Naive thymus-derived CD4-positive, alpha-beta T cell (primary cell): ENCODE measurements around the gene PRODH2. TPM values are rescaled to one million over a fixed set of nuclear protein-coding genes. Genes with fewer than 3 reads are reported as not detected.

Experiments used
- ATAC-seq: fragments of 150-1000 bp; cut with Tn5 transposase; 2 replicates; pipeline ENCODE4 v1.10.0; 2021; ENCODE audit warnings: mild to moderate bottlenecking, moderate library complexity
- CTCF ChIA-PET: fragments of 350-600 bp; sonication (Branson Sonifier 250); formaldehyde crosslinking; loops from one replicate; lab custom pipeline; 2021; ENCODE audit warnings: antibody characterized with exemption; lab: Charles Lee
- POLR2A ChIA-PET: fragments of 350-600 bp; sonication (Branson Sonifier 250); formaldehyde crosslinking; loops from one replicate; lab custom pipeline; 2021; ENCODE audit warnings: antibody characterized with exemption, inconsistent platforms; lab: Charles Lee
- DNase-seq, 9 donors: peaks; one replicate each; pipeline versions ENCODE4 v3.0.0 to v3.0.0-alpha.2; 2020 to 2022; ENCODE audit warnings: mixed read lengths in 1 of 9
- H3K27ac ChIP-seq: one replicate; pipeline ENCODE4 v1.7.0; 2013; ENCODE audit warnings: mild to moderate bottlenecking, low read depth, low read length, moderate library complexity
- H3K27me3 ChIP-seq, 2 donors: one replicate each; pipeline ENCODE4 v1.7.0; 2013; ENCODE audit warnings: low read length in 2 of 2, mild to moderate bottlenecking in 2 of 2, moderate library complexity in 2 of 2; ENCODE audit not compliant: control insufficient read depth in 2 of 2, insufficient read depth in 2 of 2
- H3K36me3 ChIP-seq, 3 experiments: 1 replicate in 2 of 3; 2 replicates in 1 of 3; pipeline ENCODE4 v1.7.0; 2013; ENCODE audit warnings: low read length in 3 of 3, mild to moderate bottlenecking in 3 of 3, moderate library complexity in 1 of 3; ENCODE audit not compliant: insufficient read depth in 3 of 3, control insufficient read depth in 2 of 3
- H3K4me1 ChIP-seq, 2 donors: one replicate each; pipeline ENCODE4 v1.7.0; 2013; ENCODE audit warnings: low read length in 2 of 2, mild to moderate bottlenecking in 2 of 2, moderate library complexity in 1 of 2; ENCODE audit not compliant: control insufficient read depth in 2 of 2, insufficient read depth in 2 of 2
- H3K4me3 ChIP-seq: 2 replicates; pipeline ENCODE4 v1.7.0; 2013; ENCODE audit warnings: mild to moderate bottlenecking, low read length
- H3K9me3 ChIP-seq, 3 experiments: 1 replicate in 2 of 3; 2 replicates in 1 of 3; pipeline ENCODE4 v1.7.0; 2013; ENCODE audit warnings: low read length in 3 of 3; ENCODE audit not compliant: control insufficient read depth in 2 of 3
- H3K27ac Mint-ChIP-seq, 9 donors: one replicate each; pipeline ENCODE4 v1.8.0; 2020 to 2022; ENCODE audit warnings: mixed read lengths in 9 of 9, mild to moderate bottlenecking in 8 of 9, moderate library complexity in 5 of 9, inconsistent platforms in 2 of 9
- H3K27me3 Mint-ChIP-seq, 5 donors: one replicate each; pipeline ENCODE4 v1.8.0; 2021 to 2022; ENCODE audit warnings: mixed read lengths in 5 of 5, mild to moderate bottlenecking in 1 of 5
- H3K36me3 Mint-ChIP-seq, 5 donors: one replicate each; pipeline ENCODE4 v1.8.0; 2020 to 2022; ENCODE audit warnings: mixed read lengths in 5 of 5, mild to moderate bottlenecking in 3 of 5, inconsistent platforms in 1 of 5
- H3K4me1 Mint-ChIP-seq, 7 donors: one replicate each; pipeline ENCODE4 v1.8.0; 2020 to 2022; ENCODE audit warnings: mixed read lengths in 7 of 7, mild to moderate bottlenecking in 3 of 7, inconsistent platforms in 1 of 7
- H3K4me3 Mint-ChIP-seq, 10 donors: one replicate each; pipeline ENCODE4 v1.8.0; 2020 to 2022; ENCODE audit warnings: mild to moderate bottlenecking in 10 of 10, mixed read lengths in 10 of 10, moderate library complexity in 6 of 10, inconsistent platforms in 2 of 10
- H3K9me3 Mint-ChIP-seq, 11 donors: one replicate each; pipeline ENCODE4 v1.8.0; 2020 to 2022; ENCODE audit warnings: mixed read lengths in 11 of 11, mild to moderate bottlenecking in 4 of 11, inconsistent platforms in 1 of 11, moderate library complexity in 1 of 11
- intact Hi-C, 2 donors: fragments of 100-400 bp; cut with micrococcal nuclease; formaldehyde crosslinking; loops; one replicate each; pipeline ENCODE4 v1.15.1; 2023
- polyA plus RNA-seq, 2 donors: library from polyadenylated mRNA; unstranded; fragments of 300-500 nt; fragmentation: Illumina TruSeq; gene quantifications; one replicate each; pipeline ENCODE4 v1.2.3, GENCODE V29; 2021
- total RNA-seq, 6 experiments: library from RNA in 5 of 6; stranded (reverse) in 5 of 6; gene quantifications; 1 replicate in 5 of 6; 2 replicates in 1 of 6; pipeline ENCODE4 v1.2.3 and lab custom pipeline; 2021 to 2026

Gene PRODH2
- total and polyA plus RNA-seq, 7 experiments from 2014 or later, result not detected

- no peaks in the 10 kb centered on the region for H3K9me3 ChIP-seq
- Mint-ChIP-seq H3K4me3 (peak overlapping the region in 8 of 10 donors; percentile 44 to 100 (median 60)), H3K27ac (peak overlapping the region in 1 of 9 donors; percentile 59), H3K27me3 (peaks cover 0 to 6% (median 0%) of the 10 kb centered on the region in 5 donors), H3K9me3 (peaks cover 0 to 2% (median 0%) of the 10 kb centered on the region in 11 donors), H3K4me1 (peaks cover 14 to 46% (median 36%) of the 10 kb centered on the region in 7 donors), H3K36me3 (peaks cover 0 to 13% (median 5%) of the 10 kb centered on the region in 5 donors)
- H3K27me3 ChIP-seq, result no peaks in the 10 kb centered on the region
- H3K36me3 ChIP-seq, result peaks cover 0 to 30% (median 0%) of the 10 kb centered on the region in 3 experiments
- CTCF ChIA-PET, result interaction anchor here (1.2 kb wide), 1 partner anchor 13 kb away, joined by 3 read pairs; no protein-coding TSS in a partner anchor
- H3K4me1 ChIP-seq, result peaks cover 18 to 20% of the 10 kb centered on the region in 2 donors
- DNase-seq (no peak), ATAC-seq (no peak)
- POLR2A ChIA-PET, result interaction anchor here (0.7 to 3.2 kb wide), 2 partner anchors 8 to 10 kb away, joined by 8 to 12 read pairs; no protein-coding TSS in a partner anchor
- H3K4me3 ChIP-seq, result no peak overlapping the region
- no peak overlapping the region for H3K27ac ChIP-seq
- intact Hi-C loops, result no loop called here
Measured at GRCh38 chr19:35750167-35750566, 62.5 kb downstream of the PRODH2 start.

Other genes starting within 250 kb of the PRODH2 start
- gene ATP4A, start 249.2 kb downstream of the PRODH2 start, total RNA-seq, result not detected
- gene ATP4A, start 249.2 kb downstream of the PRODH2 start, polyA plus RNA-seq, result not detected
- gene PMIS2, start 226.7 kb downstream of the PRODH2 start, total RNA-seq, result not detected
- gene PMIS2, start 226.7 kb downstream of the PRODH2 start, polyA plus RNA-seq, result not detected
- 10 to 100 TPM; 23.6 to 40.0 (median 28.4) TPM for gene HAUS5, start 200.1 kb downstream of the PRODH2 start, total RNA-seq
- 1 to 10 TPM; 7.6 TPM for gene HAUS5, start 200.1 kb downstream of the PRODH2 start, polyA plus RNA-seq
- 10 to 100 TPM; 39.0 to 98.2 (median 51.3) TPM for gene RBM42, start 183.8 kb downstream of the PRODH2 start, total RNA-seq
- gene RBM42, start 183.8 kb downstream of the PRODH2 start, polyA plus RNA-seq, result 10 to 100 TPM; 48.7 to 49.8 TPM
- gene ETV2, start 171.1 kb downstream of the PRODH2 start, total RNA-seq, result under 1 TPM in 3 of 5 experiments, not detected in 2; 0.56 to 0.71 (median 0.70) TPM
- under 1 TPM; 0.61 to 0.89 TPM for gene ETV2, start 171.1 kb downstream of the PRODH2 start, polyA plus RNA-seq
- 100 to 1,000 TPM; 172 to 464 (median 232) TPM for gene COX6B1, start 164.5 kb downstream of the PRODH2 start, total RNA-seq
- gene COX6B1, start 164.5 kb downstream of the PRODH2 start, polyA plus RNA-seq, result 100 to 1,000 TPM; 819 to 873 TPM
- 1 to 10 TPM in 1 of 5 experiments, under 1 TPM in 1, not detected in 3; 0.41 to 1.3 TPM for gene UPK1A, start 146.3 kb downstream of the PRODH2 start, total RNA-seq
- not detected for gene UPK1A, start 146.3 kb downstream of the PRODH2 start, polyA plus RNA-seq
- gene ZBTB32, start 108.3 kb downstream of the PRODH2 start, total RNA-seq, result 10 to 100 TPM in 1 of 5 experiments, 1 to 10 TPM in 1, under 1 TPM in 2, not detected in 1; 0.35 to 41.6 (median 1.0) TPM
- not detected for gene ZBTB32, start 108.3 kb downstream of the PRODH2 start, polyA plus RNA-seq
- gene KMT2B, start 94.8 kb downstream of the PRODH2 start, total RNA-seq, result 10 to 100 TPM; 64.2 to 79.8 (median 77.3) TPM
- 1 to 10 TPM in 1 of 2 donors, under 1 TPM in 1; 0.60 to 3.2 TPM for gene KMT2B, start 94.8 kb downstream of the PRODH2 start, polyA plus RNA-seq
- 100 to 1,000 TPM in 2 of 5 experiments, 10 to 100 TPM in 3; 61.4 to 113 (median 62.8) TPM for gene IGFLR1, start 70.4 kb downstream of the PRODH2 start, total RNA-seq
- 100 to 1,000 TPM in 1 of 2 donors, 10 to 100 TPM in 1; 99.5 to 107 TPM for gene IGFLR1, start 70.4 kb downstream of the PRODH2 start, polyA plus RNA-seq
- gene U2AF1L4, start 67.4 kb downstream of the PRODH2 start, total RNA-seq, result 10 to 100 TPM; 33.7 to 86.8 (median 68.6) TPM
- gene U2AF1L4, start 67.4 kb downstream of the PRODH2 start, polyA plus RNA-seq, result 10 to 100 TPM; 75.7 to 89.7 TPM
- gene PSENEN, start 67.2 kb downstream of the PRODH2 start, total RNA-seq, result 10 to 100 TPM; 20.4 to 50.9 (median 26.3) TPM
- 10 to 100 TPM; 49.0 to 79.1 TPM for gene PSENEN, start 67.2 kb downstream of the PRODH2 start, polyA plus RNA-seq
- 10 to 100 TPM in 4 of 5 experiments, 1 to 10 TPM in 1; 7.9 to 33.1 (median 18.9) TPM for gene LIN37, start 64.3 kb downstream of the PRODH2 start, total RNA-seq
- gene LIN37, start 64.3 kb downstream of the PRODH2 start, polyA plus RNA-seq, result 10 to 100 TPM in 1 of 2 donors, 1 to 10 TPM in 1; 6.7 to 20.6 TPM
- under 1 TPM in 1 of 5 experiments, not detected in 4; 0.22 TPM for gene HSPB6, start 55.8 kb downstream of the PRODH2 start, total RNA-seq
- gene HSPB6, start 55.8 kb downstream of the PRODH2 start, polyA plus RNA-seq, result not detected
- 10 to 100 TPM; 34.0 to 47.3 (median 39.7) TPM for gene PROSER3, start 54.7 kb downstream of the PRODH2 start, total RNA-seq
- 1 to 10 TPM; 5.4 to 6.8 TPM for gene PROSER3, start 54.7 kb downstream of the PRODH2 start, polyA plus RNA-seq
- 10 to 100 TPM; 15.3 to 55.5 (median 23.4) TPM for gene ARHGAP33, start 37.3 kb downstream of the PRODH2 start, total RNA-seq
- gene ARHGAP33, start 37.3 kb downstream of the PRODH2 start, polyA plus RNA-seq, result 1 to 10 TPM in 1 of 2 donors, under 1 TPM in 1; 0.09 to 1.0 TPM
- under 1 TPM in 2 of 5 experiments, not detected in 3; 0.30 to 0.51 TPM for gene NPHS1, start 39.7 kb upstream of the PRODH2 start, total RNA-seq
- gene NPHS1, start 39.7 kb upstream of the PRODH2 start, polyA plus RNA-seq, result not detected
- gene KIRREL2, start 44.1 kb upstream of the PRODH2 start, total RNA-seq, result 1 to 10 TPM in 1 of 5 experiments, under 1 TPM in 2, not detected in 2; 0.16 to 1.3 (median 0.29) TPM
- gene KIRREL2, start 44.1 kb upstream of the PRODH2 start, polyA plus RNA-seq, result not detected
- gene APLP1, start 55.7 kb upstream of the PRODH2 start, total RNA-seq, result 1 to 10 TPM in 1 of 5 experiments, not detected in 4; 2.4 TPM
- gene APLP1, start 55.7 kb upstream of the PRODH2 start, polyA plus RNA-seq, result not detected
- 100 to 1,000 TPM in 1 of 5 experiments, 10 to 100 TPM in 4; 47.8 to 116 (median 57.0) TPM for gene NFKBID, start 87.7 kb upstream of the PRODH2 start, total RNA-seq
- 1 to 10 TPM; 2.4 to 6.5 TPM for gene NFKBID, start 87.7 kb upstream of the PRODH2 start, polyA plus RNA-seq
- 100 to 1,000 TPM in 3 of 5 experiments, 10 to 100 TPM in 2; 57.4 to 117 (median 113) TPM for gene HCST, start 89.7 kb upstream of the PRODH2 start, total RNA-seq
- 100 to 1,000 TPM; 879 to 895 TPM for gene HCST, start 89.7 kb upstream of the PRODH2 start, polyA plus RNA-seq
- gene TYROBP, start 95.5 kb upstream of the PRODH2 start, total RNA-seq, result 100 to 1,000 TPM in 1 of 5 experiments, 10 to 100 TPM in 3, not detected in 1; 15.1 to 428 (median 35.6) TPM
- 1 to 10 TPM; 2.3 to 3.7 TPM for gene TYROBP, start 95.5 kb upstream of the PRODH2 start, polyA plus RNA-seq
- gene LRFN3, start 123.5 kb upstream of the PRODH2 start, total RNA-seq, result 10 to 100 TPM in 3 of 5 experiments, 1 to 10 TPM in 2; 5.7 to 14.9 (median 11.6) TPM
- 1 to 10 TPM; 1.2 to 2.4 TPM for gene LRFN3, start 123.5 kb upstream of the PRODH2 start, polyA plus RNA-seq
- gene SDHAF1, start 182.3 kb upstream of the PRODH2 start, total RNA-seq, result 10 to 100 TPM in 3 of 5 experiments, 1 to 10 TPM in 2; 7.8 to 26.1 (median 17.8) TPM
- gene SDHAF1, start 182.3 kb upstream of the PRODH2 start, polyA plus RNA-seq, result 10 to 100 TPM; 29.9 to 58.1 TPM
- 1 to 10 TPM; 1.7 to 5.4 (median 3.8) TPM for gene SYNE4, start 196.0 kb upstream of the PRODH2 start, total RNA-seq
- under 1 TPM in 1 of 2 donors, not detected in 1; 0.14 TPM for gene SYNE4, start 196.0 kb upstream of the PRODH2 start, polyA plus RNA-seq
- 10 to 100 TPM; 32.6 to 60.6 (median 49.3) TPM for gene ALKBH6, start 201.4 kb upstream of the PRODH2 start, total RNA-seq
- 10 to 100 TPM; 19.1 to 34.1 TPM for gene ALKBH6, start 201.4 kb upstream of the PRODH2 start, polyA plus RNA-seq
- 1 to 10 TPM; 1.1 to 4.0 (median 3.0) TPM for gene CLIP3, start 220.0 kb upstream of the PRODH2 start, total RNA-seq
- gene CLIP3, start 220.0 kb upstream of the PRODH2 start, polyA plus RNA-seq, result 1 to 10 TPM; 3.1 to 5.2 TPM
- 1 to 10 TPM; 2.2 to 6.6 (median 6.1) TPM for gene THAP8, start 241.4 kb upstream of the PRODH2 start, total RNA-seq
- 1 to 10 TPM; 4.5 to 5.4 TPM for gene THAP8, start 241.4 kb upstream of the PRODH2 start, polyA plus RNA-seq
- 10 to 100 TPM in 1 of 5 experiments, 1 to 10 TPM in 4; 1.5 to 22.4 (median 2.9) TPM for gene WDR62, start 242.1 kb upstream of the PRODH2 start, total RNA-seq
- under 1 TPM; 0.07 to 0.33 TPM for gene WDR62, start 242.1 kb upstream of the PRODH2 start, polyA plus RNA-seq